Measurements from ENCODE around the gene CABP7.

- TF ChIP-seq CTCF (IDR thresholded peaks at IDR 0.05; ENCODE audit: poor library complexity) (no peak), EZH2 (IDR thresholded peaks at IDR 0.05; ENCODE audit: borderline replicate concordance) (no peak), EZH2phosphoT487 (IDR thresholded peaks at IDR 0.05; ENCODE audit: low read depth, severe bottlenecking, unreplicated experiment) (no peak)
Measured at GRCh38 chr22:29710922-29711593, 8.7 kb upstream of the CABP7 start.
